HEK293 (cell line): ENCODE data around the gene FAM168B.
"Not testable (repeated sequence)": the region's sequence is repeated elsewhere in the genome, so short reads cannot be mapped to it uniquely, and the experiment has no call there.

Source experiments
- CTCF ChIA-PET: fragments of 350-600 bp; formaldehyde crosslinking; extraction: SDS; loops from one replicate; lab custom pipeline; 2021; ENCODE audit warnings: antibody characterized with exemption; lab: Yijun Ruan, JAX
- POLR2A ChIA-PET: fragments of 300-600 bp; formaldehyde crosslinking; extraction: SDS; loops from one replicate; lab custom pipeline; 2020; ENCODE audit warnings: antibody characterized with exemption, inconsistent platforms; lab: Yijun Ruan, JAX
- H3K27ac ChIP-seq: fragments of 200-500 bp; sonication (Bioruptor generic); 2 replicates; pipeline ENCODE4 v1.5.1; 2014; ENCODE audit warnings: low read depth, low read length, control low read depth, inconsistent platforms; ENCODE audit errors: extremely low read depth
- H3K36me3 ChIP-seq, 2 experiments: fragments of 200-500 bp in 1 of 2; sonication (Bioruptor generic) in 1 of 2; 1 replicate in 1 of 2; 2 replicates in 1 of 2; pipeline ENCODE4 v1.5.1; 2014 to 2017; ENCODE audit warnings: inconsistent platforms in 2 of 2, low read length in 2 of 2; ENCODE audit not compliant: control insufficient read depth in 2 of 2, insufficient read depth in 1 of 2
- H3K4me1 ChIP-seq: fragments of 200-500 bp; sonication (Bioruptor generic); 2 replicates; pipeline ENCODE4 v1.5.1; 2014; ENCODE audit warnings: mild to moderate bottlenecking, low read length, inconsistent platforms; ENCODE audit not compliant: control insufficient read depth, insufficient read depth
- H3K4me3 ChIP-seq: 2 replicates; pipeline ENCODE4 v1.5.1; 2011; ENCODE audit warnings: low read depth, mild to moderate bottlenecking, control low read depth, low read length, moderate library complexity
- H3K9me3 ChIP-seq: fragments of 200-500 bp; sonication (Bioruptor generic); 2 replicates; pipeline ENCODE4 v1.5.1; 2014; ENCODE audit warnings: low read depth, low read length, inconsistent platforms; ENCODE audit not compliant: control insufficient read depth, insufficient read depth
- KLF16 ChIP-seq: fragments of 450-650 bp; formaldehyde crosslinking; IDR thresholded peaks from 2 replicates; pipeline ENCODE4 v1.5.1; 2017; ENCODE audit warnings: missing biosample characterization, missing genetic modification characterization
- RBAK ChIP-seq: fragments of 450-650 bp; formaldehyde crosslinking; IDR thresholded peaks from 2 replicates; pipeline ENCODE4 v1.5.1; 2016; ENCODE audit warnings: missing biosample characterization, missing genetic modification characterization
- SCRT2 ChIP-seq: fragments of 450-650 bp; formaldehyde crosslinking; IDR thresholded peaks from 2 replicates; pipeline ENCODE4 v1.5.1; 2016; ENCODE audit warnings: missing biosample characterization, missing genetic modification characterization
- SP7 ChIP-seq: fragments of 450-650 bp; formaldehyde crosslinking; IDR thresholded peaks from 2 replicates; pipeline ENCODE4 v1.5.1; 2016; ENCODE audit warnings: missing biosample characterization, missing genetic modification characterization
- ZBTB8A ChIP-seq: fragments of 450-650 bp; formaldehyde crosslinking; IDR thresholded peaks from 2 replicates; pipeline ENCODE4 v1.5.1; 2016; ENCODE audit warnings: missing biosample characterization, missing genetic modification characterization
- ZNF174 ChIP-seq: fragments of 450-650 bp; formaldehyde crosslinking; IDR thresholded peaks from 2 replicates; pipeline ENCODE4 v1.5.0; 2017; ENCODE audit warnings: missing biosample characterization, mild to moderate bottlenecking, missing genetic modification characterization
- ZNF211 ChIP-seq: fragments of 450-650 bp; formaldehyde crosslinking; IDR thresholded peaks from 2 replicates; pipeline ENCODE4 v1.5.1; 2016; ENCODE audit warnings: low read depth, missing biosample characterization, missing genetic modification characterization
- ZNF37A ChIP-seq: fragments of 450-650 bp; IDR thresholded peaks from 2 replicates; pipeline ENCODE4 v1.5.1; 2018; ENCODE audit warnings: missing biosample characterization, missing genetic modification characterization
- ZNF391 ChIP-seq: fragments of 450-650 bp; formaldehyde crosslinking; IDR thresholded peaks from 2 replicates; pipeline ENCODE4 v1.5.1; 2016; ENCODE audit warnings: low read depth, missing biosample characterization, missing genetic modification characterization, borderline replicate concordance
- ZNF561 ChIP-seq: fragments of 450-650 bp; IDR thresholded peaks from 2 replicates; pipeline ENCODE4 v1.5.1; 2018; ENCODE audit warnings: missing biosample characterization, missing genetic modification characterization, borderline replicate concordance
- ZNF571 ChIP-seq: fragments of 450-650 bp; formaldehyde crosslinking; IDR thresholded peaks from 2 replicates; pipeline ENCODE4 v1.5.0; 2017; ENCODE audit warnings: missing biosample characterization, missing genetic modification characterization
- ZNF654 ChIP-seq: fragments of 450-650 bp; formaldehyde crosslinking; IDR thresholded peaks from 2 replicates; pipeline ENCODE4 v1.5.1; 2016; ENCODE audit warnings: low read depth, missing biosample characterization, missing genetic modification characterization
- ZNF701 ChIP-seq: fragments of 450-650 bp; formaldehyde crosslinking; IDR thresholded peaks from 2 replicates; pipeline ENCODE4 v1.5.1; 2016; ENCODE audit warnings: missing biosample characterization, missing genetic modification characterization
- ZNF792 ChIP-seq: fragments of 450-650 bp; formaldehyde crosslinking; IDR thresholded peaks from 2 replicates; pipeline ENCODE4 v1.5.1; 2016; ENCODE audit warnings: missing biosample characterization, missing genetic modification characterization
- ZNF837 ChIP-seq: fragments of 450-650 bp; formaldehyde crosslinking; IDR thresholded peaks from 2 replicates; pipeline ENCODE4 v1.5.1; 2016; ENCODE audit warnings: missing biosample characterization, missing genetic modification characterization
- ZNF843 ChIP-seq: fragments of 450-650 bp; formaldehyde crosslinking; IDR thresholded peaks from 2 replicates; pipeline ENCODE4 v1.5.1; 2016; ENCODE audit warnings: missing biosample characterization, missing genetic modification characterization
- TF ChIP-seq, protein P1 (sequence below): fragments of 450-650 bp; formaldehyde crosslinking; IDR thresholded peaks from 2 replicates; pipeline ENCODE4 v1.5.1; 2017; ENCODE audit warnings: missing biosample characterization, missing genetic modification characterization
- TF ChIP-seq, protein P2 (sequence below): fragments of 450-650 bp; formaldehyde crosslinking; IDR thresholded peaks from 2 replicates; pipeline ENCODE4 v1.5.1; 2016; ENCODE audit warnings: missing biosample characterization, missing genetic modification characterization
- TF ChIP-seq, protein P3 (sequence below): fragments of 450-650 bp; formaldehyde crosslinking; IDR thresholded peaks from 2 replicates; pipeline ENCODE4 v1.5.1; 2016; ENCODE audit warnings: missing biosample characterization, missing genetic modification characterization

Gene FAM168B

DNA sequence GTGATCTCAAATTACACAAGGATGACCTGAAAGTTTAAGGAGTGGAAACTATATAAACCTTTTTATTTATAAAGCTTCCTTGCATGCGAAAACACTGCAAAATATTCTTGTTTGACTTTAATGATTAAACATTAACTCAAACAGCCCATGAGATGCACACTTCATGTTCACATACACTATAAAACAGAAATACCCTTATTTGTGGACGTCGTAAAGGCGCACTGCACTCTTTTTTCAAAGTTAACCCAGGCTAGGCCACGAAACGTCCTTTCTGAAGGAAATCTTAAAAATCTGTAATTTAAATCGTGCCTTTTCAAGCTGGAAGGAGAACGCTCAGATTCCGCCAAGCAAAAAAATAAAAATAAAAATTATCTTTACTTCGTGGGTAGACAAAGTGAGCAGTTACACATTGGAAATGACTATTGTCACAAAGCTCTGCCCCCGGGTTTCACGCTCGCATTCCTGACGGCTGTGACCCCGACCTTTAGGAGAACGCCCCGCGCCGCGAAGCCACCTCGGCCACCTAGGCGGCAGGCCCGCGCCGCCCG, 728 bp downstream of the FAM168B start:
- H3K9me3 ChIP-seq = no peaks in the 10 kb centered on the region
- H3K27ac ChIP-seq = peak overlapping the region; percentile 97
- TF ChIP-seq, protein P1, sequence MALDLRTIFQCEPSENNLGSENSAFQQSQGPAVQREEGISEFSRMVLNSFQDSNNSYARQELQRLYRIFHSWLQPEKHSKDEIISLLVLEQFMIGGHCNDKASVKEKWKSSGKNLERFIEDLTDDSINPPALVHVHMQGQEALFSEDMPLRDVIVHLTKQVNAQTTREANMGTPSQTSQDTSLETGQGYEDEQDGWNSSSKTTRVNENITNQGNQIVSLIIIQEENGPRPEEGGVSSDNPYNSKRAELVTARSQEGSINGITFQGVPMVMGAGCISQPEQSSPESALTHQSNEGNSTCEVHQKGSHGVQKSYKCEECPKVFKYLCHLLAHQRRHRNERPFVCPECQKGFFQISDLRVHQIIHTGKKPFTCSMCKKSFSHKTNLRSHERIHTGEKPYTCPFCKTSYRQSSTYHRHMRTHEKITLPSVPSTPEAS (tag by site-specific recombination) = no peak
- TF ChIP-seq SCRT2 = no peak
- H3K4me1 ChIP-seq = no peaks in the 10 kb centered on the region
- CTCF ChIA-PET = interaction anchor here (0.6 to 1.2 kb wide), 3 partner anchors 12 to 51 kb away, joined by 3 to 5 read pairs (median 4); no protein-coding TSS in a partner anchor
- peaks cover 32 to 37% of the 10 kb centered on the region in 2 experiments for H3K36me3 ChIP-seq
- POLR2A ChIA-PET = interaction anchor here (1.1 to 1.8 kb wide), 3 partner anchors 12 to 70 kb away, joined by 3 to 6 read pairs (median 6); partner anchors contain the start of gene PLEKHB2
- peak overlapping the region; percentile 79 for H3K4me3 ChIP-seq

DNA sequence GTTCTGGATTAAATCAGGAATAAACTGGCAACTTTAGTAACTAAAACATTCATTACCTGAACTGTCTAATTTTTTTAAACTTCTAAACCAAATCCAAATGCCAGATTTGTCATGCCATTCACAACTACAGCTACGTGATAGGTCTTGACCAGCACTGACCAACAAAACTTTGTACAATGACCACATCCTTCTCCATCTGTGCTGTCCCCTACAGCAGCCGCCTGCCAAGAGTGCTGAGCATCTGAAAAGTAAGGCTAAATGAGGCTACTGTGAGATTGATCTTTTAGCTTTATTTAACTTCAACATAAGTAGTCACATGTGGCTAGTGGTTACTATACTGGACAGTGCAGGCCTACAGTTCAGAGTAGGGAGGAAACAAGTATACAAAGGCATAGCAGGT, 7.6 kb downstream of the FAM168B start:
- CTCF ChIA-PET = no interaction called here
- Histone ChIP-seq H3K36me3 (peaks cover 39 to 85% of the 10 kb centered on the region in 2 experiments), H3K4me3 (no peak overlapping the region), H3K4me1 (no peaks in the 10 kb centered on the region), H3K9me3 (no peaks in the 10 kb centered on the region), H3K27ac (no peak overlapping the region)
- POLR2A ChIA-PET = no interaction called here
- TF ChIP-seq ZNF654 (tag by site-specific recombination) (no peak), ZNF174 (tag by site-specific recombination) (no peak), ZNF561 (tag by site-specific recombination) (no peak), ZNF211 (tag by site-specific recombination) (no peak), ZNF571 (tag by site-specific recombination) (no peak), ZNF843 (no peak), ZNF837 (tag by site-specific recombination) (no peak), ZNF792 (no peak), ZNF701 (tag by site-specific recombination) (no peak)

DNA sequence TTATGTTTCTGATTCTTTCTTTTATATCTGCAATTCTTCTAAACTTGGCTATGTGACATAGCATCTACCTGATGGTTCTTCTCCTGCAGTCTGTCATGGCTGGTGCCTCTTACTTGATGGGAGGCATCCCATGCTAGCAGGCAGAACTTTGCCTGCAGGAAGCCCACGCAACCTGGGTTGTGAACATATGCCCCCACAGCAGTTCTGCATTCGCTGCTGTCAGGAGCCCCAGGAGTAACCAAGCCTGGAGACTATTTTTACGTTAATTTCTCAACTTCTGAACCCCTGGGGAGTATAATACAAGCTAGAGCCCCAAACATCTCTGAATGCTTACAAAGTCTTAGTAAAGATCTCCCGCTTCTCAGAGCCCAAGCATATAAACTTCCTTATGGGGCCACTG, 12.1 kb downstream of the FAM168B start:
- H3K9me3 ChIP-seq = no peaks in the 10 kb centered on the region
- H3K4me1 ChIP-seq = no peaks in the 10 kb centered on the region
- POLR2A ChIA-PET = no interaction called here
- no peak overlapping the region for H3K27ac ChIP-seq
- TF ChIP-seq SP7 (no peak), ZNF391 (tag by site-specific recombination) (no peak), ZBTB8A (tag by site-specific recombination) (no peak), RBAK (no peak), ZNF37A (tag by site-specific recombination) (no peak), KLF16 (tag by site-specific recombination) (no peak)
- TF ChIP-seq, protein P2, sequence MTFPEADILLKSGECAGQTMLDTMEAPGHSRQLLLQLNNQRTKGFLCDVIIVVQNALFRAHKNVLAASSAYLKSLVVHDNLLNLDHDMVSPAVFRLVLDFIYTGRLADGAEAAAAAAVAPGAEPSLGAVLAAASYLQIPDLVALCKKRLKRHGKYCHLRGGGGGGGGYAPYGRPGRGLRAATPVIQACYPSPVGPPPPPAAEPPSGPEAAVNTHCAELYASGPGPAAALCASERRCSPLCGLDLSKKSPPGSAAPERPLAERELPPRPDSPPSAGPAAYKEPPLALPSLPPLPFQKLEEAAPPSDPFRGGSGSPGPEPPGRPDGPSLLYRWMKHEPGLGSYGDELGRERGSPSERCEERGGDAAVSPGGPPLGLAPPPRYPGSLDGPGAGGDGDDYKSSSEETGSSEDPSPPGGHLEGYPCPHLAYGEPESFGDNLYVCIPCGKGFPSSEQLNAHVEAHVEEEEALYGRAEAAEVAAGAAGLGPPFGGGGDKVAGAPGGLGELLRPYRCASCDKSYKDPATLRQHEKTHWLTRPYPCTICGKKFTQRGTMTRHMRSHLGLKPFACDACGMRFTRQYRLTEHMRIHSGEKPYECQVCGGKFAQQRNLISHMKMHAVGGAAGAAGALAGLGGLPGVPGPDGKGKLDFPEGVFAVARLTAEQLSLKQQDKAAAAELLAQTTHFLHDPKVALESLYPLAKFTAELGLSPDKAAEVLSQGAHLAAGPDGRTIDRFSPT = no peak
- TF ChIP-seq, protein P3, sequence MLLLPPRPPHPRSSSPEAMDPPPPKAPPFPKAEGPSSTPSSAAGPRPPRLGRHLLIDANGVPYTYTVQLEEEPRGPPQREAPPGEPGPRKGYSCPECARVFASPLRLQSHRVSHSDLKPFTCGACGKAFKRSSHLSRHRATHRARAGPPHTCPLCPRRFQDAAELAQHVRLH = no peak
- CTCF ChIA-PET = no interaction called here
- peaks cover 40 to 92% of the 10 kb centered on the region in 2 experiments for H3K36me3 ChIP-seq
- H3K4me3 ChIP-seq = no peak overlapping the region

DNA sequence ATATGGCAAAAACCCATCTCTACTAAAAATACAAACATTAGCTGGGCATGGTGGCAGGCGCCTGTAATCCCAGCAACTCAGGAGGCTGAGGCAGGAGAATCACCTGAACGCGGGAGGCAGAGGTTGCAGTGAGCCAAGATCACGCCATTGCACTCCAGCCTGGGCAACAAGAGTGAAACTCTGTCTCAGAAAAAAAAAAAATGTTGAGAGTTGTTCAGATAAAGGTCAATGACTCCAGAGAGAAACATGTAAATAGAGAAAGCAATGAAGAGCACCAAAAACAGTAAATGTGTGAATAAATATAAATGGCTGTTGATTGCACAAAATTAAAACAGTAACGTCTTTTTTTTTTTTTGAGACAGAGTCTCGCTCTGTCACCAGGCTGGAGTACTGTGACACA, 13.3 kb downstream of the FAM168B start:
- H3K27ac ChIP-seq, POLR2A ChIA-PET, H3K4me3 ChIP-seq, CTCF ChIA-PET, H3K4me1 ChIP-seq, H3K9me3 ChIP-seq: not testable (repeated sequence)
- H3K36me3 ChIP-seq = peaks cover 40 to 92% of the 10 kb centered on the region in 2 experiments
